Measurements from ENCODE around the gene JAK3.

DNA sequence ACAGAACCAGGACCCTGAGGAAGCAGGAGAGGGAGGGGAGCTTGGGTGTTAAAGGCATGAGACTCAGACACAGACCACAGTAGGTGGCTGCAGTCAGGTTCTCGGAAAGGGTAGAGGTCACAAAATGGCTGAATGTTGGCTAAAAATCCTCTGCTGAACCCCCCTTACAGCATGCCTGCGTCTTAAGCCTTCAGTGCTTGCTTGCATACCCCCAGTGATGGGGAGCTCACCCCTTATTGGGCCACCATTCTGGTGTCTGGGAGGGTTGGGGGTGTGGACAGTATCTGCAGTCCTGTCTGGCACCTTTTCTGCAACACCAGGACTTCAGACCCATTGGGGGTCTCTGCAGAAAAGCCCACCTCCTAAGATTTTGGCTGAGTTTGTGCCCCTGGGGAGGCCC lies 67.0 kb downstream of the JAK3 start:
- no peak for TF ChIP-seq RAD21 (IDR thresholded peaks at IDR 0.05; ENCODE audit: insufficient read depth, low read depth, low read length)
- TF ChIP-seq POLR2A (IDR thresholded peaks at IDR 0.05; ENCODE audit: low read depth, low read length) = no peak
- TF ChIP-seq GABPA (IDR thresholded peaks at IDR 0.05; ENCODE audit: low read depth) = no peak
- no peak for TF ChIP-seq CEBPB (IDR thresholded peaks at IDR 0.05; ENCODE audit: borderline replicate concordance in 1 of 2, low read depth in 2 of 2, low read length in 2 of 2)
- no peak for TF ChIP-seq TAF1 (IDR thresholded peaks at IDR 0.05; ENCODE audit: borderline replicate concordance, low read depth, low read length)
- TF ChIP-seq, protein P1, sequence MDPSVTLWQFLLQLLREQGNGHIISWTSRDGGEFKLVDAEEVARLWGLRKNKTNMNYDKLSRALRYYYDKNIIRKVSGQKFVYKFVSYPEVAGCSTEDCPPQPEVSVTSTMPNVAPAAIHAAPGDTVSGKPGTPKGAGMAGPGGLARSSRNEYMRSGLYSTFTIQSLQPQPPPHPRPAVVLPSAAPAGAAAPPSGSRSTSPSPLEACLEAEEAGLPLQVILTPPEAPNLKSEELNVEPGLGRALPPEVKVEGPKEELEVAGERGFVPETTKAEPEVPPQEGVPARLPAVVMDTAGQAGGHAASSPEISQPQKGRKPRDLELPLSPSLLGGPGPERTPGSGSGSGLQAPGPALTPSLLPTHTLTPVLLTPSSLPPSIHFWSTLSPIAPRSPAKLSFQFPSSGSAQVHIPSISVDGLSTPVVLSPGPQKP (IDR thresholded peaks at IDR 0.05; ENCODE audit: low read depth, low read length) = no peak
- TF ChIP-seq, protein P2, sequence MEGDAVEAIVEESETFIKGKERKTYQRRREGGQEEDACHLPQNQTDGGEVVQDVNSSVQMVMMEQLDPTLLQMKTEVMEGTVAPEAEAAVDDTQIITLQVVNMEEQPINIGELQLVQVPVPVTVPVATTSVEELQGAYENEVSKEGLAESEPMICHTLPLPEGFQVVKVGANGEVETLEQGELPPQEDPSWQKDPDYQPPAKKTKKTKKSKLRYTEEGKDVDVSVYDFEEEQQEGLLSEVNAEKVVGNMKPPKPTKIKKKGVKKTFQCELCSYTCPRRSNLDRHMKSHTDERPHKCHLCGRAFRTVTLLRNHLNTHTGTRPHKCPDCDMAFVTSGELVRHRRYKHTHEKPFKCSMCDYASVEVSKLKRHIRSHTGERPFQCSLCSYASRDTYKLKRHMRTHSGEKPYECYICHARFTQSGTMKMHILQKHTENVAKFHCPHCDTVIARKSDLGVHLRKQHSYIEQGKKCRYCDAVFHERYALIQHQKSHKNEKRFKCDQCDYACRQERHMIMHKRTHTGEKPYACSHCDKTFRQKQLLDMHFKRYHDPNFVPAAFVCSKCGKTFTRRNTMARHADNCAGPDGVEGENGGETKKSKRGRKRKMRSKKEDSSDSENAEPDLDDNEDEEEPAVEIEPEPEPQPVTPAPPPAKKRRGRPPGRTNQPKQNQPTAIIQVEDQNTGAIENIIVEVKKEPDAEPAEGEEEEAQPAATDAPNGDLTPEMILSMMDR (IDR thresholded peaks at IDR 0.05 in 2 of 3, conservative IDR thresholded peaks at IDR 0.05 in 1 of 3; ENCODE audit: control insufficient read depth in 2 of 3, extremely low read depth in 1 of 3, insufficient read depth in 1 of 3, low read depth in 3 of 3, low read length in 3 of 3) = no peak
- TF ChIP-seq POU2F2 (IDR thresholded peaks at IDR 0.05; ENCODE audit: borderline replicate concordance, low read depth, low read length) = no peak
- TF ChIP-seq SREBF2 (IDR thresholded peaks at IDR 0.05; ENCODE audit: low read length) = no peak
- no peak for TF ChIP-seq CREB1 (IDR thresholded peaks at IDR 0.05; ENCODE audit: low read depth)
- TF ChIP-seq, protein P3, sequence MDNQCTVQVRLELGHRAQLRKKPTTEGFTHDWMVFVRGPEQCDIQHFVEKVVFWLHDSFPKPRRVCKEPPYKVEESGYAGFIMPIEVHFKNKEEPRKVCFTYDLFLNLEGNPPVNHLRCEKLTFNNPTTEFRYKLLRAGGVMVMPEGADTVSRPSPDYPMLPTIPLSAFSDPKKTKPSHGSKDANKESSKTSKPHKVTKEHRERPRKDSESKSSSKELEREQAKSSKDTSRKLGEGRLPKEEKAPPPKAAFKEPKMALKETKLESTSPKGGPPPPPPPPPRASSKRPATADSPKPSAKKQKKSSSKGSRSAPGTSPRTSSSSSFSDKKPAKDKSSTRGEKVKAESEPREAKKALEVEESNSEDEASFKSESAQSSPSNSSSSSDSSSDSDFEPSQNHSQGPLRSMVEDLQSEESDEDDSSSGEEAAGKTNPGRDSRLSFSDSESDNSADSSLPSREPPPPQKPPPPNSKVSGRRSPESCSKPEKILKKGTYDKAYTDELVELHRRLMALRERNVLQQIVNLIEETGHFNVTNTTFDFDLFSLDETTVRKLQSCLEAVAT (IDR thresholded peaks at IDR 0.05) = no peak
- TF ChIP-seq, protein P4, sequence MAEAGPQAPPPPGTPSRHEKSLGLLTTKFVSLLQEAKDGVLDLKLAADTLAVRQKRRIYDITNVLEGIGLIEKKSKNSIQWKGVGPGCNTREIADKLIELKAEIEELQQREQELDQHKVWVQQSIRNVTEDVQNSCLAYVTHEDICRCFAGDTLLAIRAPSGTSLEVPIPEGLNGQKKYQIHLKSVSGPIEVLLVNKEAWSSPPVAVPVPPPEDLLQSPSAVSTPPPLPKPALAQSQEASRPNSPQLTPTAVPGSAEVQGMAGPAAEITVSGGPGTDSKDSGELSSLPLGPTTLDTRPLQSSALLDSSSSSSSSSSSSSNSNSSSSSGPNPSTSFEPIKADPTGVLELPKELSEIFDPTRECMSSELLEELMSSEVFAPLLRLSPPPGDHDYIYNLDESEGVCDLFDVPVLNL (IDR thresholded peaks at IDR 0.05; ENCODE audit: low read depth, low read length) = no peak

All from GM12878 (cell line).